GM23248 (cell line): ENCODE data around the gene ZNF43.
"Not testable (repeated sequence)": the region's sequence is repeated elsewhere in the genome, so short reads cannot be mapped to it uniquely, and the experiment has no call there.

Experiments
- EZH2 ChIP-seq: fragments of 200-600 bp; sonication (generic); IDR thresholded peaks from 2 replicates; pipeline ENCODE4 v1.6.1; 2018; ENCODE audit warnings: antibody characterized with exemption, mild to moderate bottlenecking; ENCODE audit not compliant: insufficient read depth, poor library complexity, severe bottlenecking
- EZH2phosphoT487 ChIP-seq: fragments of 200-600 bp; sonication (generic); IDR thresholded peaks from 2 replicates; pipeline ENCODE4 v1.6.1; 2018; ENCODE audit warnings: antibody characterized with exemption, moderate library complexity, mild to moderate bottlenecking, low read depth; ENCODE audit not compliant: insufficient read depth

GRCh38 chr19:21775792-21776191 is 60.2 kb downstream of the ZNF43 start:
- TF ChIP-seq EZH2phosphoT487, EZH2: not testable (repeated sequence)
